Measurements from ENCODE around the gene RC3H2. TPM values are rescaled to one million over a fixed set of nuclear protein-coding genes. Genes with fewer than 3 reads are reported as not detected.
"Not testable (repeated sequence)": the region's sequence is repeated elsewhere in the genome, so short reads cannot be mapped to it uniquely, and the experiment has no call there.

RC3H2 gene
- total RNA-seq, 1 donor from 2014 or later, result 67.9 TPM

DNA sequence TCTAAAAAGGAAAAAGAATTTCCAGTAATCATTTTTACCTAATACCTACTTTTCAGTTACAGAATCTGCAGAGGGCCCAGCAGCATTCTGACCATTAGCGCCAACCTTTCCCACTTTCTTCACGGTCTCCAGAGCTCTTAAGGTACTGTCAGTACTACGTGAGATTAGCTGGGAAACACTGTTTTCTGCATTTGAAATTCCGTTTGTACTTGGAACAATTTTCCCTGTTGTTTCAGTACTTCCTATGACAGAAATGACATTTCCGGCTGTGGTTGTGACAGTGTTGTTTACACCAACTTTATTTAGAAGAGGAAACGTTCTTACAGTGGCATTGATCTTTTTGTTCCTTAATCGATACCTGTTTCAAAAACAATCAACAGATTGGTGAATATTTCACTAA, 39.9 kb downstream of the RC3H2 start:
- H3K27ac Mint-ChIP-seq, result no peak overlapping the region
- peaks cover 46% of the 10 kb centered on the region for H3K36me3 Mint-ChIP-seq
- H3K9me3 Mint-ChIP-seq, result peaks cover 5% of the 10 kb centered on the region
- no peaks in the 10 kb centered on the region for H3K4me1 Mint-ChIP-seq
- H3K4me3 Mint-ChIP-seq, result no peak overlapping the region
- TF ChIP-seq, protein P1, sequence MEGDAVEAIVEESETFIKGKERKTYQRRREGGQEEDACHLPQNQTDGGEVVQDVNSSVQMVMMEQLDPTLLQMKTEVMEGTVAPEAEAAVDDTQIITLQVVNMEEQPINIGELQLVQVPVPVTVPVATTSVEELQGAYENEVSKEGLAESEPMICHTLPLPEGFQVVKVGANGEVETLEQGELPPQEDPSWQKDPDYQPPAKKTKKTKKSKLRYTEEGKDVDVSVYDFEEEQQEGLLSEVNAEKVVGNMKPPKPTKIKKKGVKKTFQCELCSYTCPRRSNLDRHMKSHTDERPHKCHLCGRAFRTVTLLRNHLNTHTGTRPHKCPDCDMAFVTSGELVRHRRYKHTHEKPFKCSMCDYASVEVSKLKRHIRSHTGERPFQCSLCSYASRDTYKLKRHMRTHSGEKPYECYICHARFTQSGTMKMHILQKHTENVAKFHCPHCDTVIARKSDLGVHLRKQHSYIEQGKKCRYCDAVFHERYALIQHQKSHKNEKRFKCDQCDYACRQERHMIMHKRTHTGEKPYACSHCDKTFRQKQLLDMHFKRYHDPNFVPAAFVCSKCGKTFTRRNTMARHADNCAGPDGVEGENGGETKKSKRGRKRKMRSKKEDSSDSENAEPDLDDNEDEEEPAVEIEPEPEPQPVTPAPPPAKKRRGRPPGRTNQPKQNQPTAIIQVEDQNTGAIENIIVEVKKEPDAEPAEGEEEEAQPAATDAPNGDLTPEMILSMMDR (IDR thresholded peaks at IDR 0.05; ENCODE audit: unreplicated experiment), result no peak
- H3K27me3 Mint-ChIP-seq (ENCODE audit: low read depth), result no peaks in the 10 kb centered on the region
- no peak for DNase-seq (ENCODE audit: low spot score in 2 of 2, unreplicated experiment in 2 of 2)

DNA sequence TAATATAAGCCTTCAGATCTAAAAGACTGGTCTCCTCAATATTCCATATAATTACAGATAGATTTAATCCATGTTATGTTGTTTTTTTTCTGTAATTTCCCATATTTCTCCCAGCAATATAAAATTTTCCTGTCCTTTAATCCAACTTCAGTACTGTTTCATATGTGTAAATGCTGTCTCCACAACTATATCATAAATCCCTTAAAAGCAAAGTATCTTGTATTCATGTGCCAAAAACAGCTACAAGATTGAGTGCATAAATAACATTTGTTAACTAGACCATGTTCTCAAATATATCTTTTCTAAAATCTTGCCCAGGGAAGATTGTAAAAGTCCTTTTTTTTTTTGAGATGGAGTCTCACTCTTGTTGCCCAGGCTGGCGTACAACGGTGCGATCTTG, 41.8 kb downstream of the RC3H2 start:
- DNase-seq (ENCODE audit: low spot score in 2 of 2, unreplicated experiment in 2 of 2), result no peak
- TF ChIP-seq, protein P1 (IDR thresholded peaks at IDR 0.05; ENCODE audit: unreplicated experiment), result no peak
- H3K9me3 Mint-ChIP-seq, result peaks cover 13% of the 10 kb centered on the region
- H3K4me3 Mint-ChIP-seq, result no peak overlapping the region
- no peaks in the 10 kb centered on the region for H3K27me3 Mint-ChIP-seq (ENCODE audit: low read depth)
- peaks cover 51% of the 10 kb centered on the region for H3K36me3 Mint-ChIP-seq
- H3K27ac Mint-ChIP-seq, result no peak overlapping the region
- no peaks in the 10 kb centered on the region for H3K4me1 Mint-ChIP-seq

DNA sequence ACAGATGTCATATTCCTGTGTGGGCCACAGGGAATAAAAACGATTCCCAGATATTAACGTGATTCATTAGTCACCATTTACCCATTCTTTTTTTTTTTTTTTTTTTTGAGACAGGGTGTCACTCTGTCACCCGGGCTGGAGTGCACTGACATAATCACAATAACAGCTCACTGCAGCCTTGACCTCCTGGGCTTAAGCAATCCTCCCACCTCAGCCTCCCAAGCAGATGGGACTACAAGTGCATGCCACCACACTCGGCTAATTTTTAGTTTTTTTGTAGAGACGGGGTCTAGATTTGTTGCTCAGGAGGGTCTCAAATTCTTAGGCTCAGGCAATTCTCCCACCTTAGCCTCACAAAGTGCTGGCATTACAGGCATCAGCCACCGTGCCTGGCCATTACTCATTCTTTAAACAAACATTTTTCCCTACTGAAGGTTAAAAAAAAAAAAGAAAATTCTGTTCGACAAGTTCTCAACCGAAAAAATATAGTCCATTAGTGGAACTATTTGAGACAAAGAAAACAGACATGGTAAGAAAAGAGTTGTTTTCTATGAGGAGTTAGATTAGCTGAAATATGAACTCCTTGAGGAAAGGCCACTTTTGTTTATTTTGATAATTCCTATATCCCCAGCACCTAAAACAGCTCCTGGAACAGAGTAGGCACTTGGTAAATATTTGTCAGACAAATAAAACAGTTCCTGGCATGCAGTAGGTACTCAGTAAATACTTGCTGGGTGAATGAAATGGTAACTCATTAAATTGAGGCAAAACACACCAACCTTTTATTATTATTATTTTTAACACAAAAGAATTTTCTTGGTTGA, 44.6 kb downstream of the RC3H2 start:
- no peak for DNase-seq (ENCODE audit: low spot score in 2 of 2, unreplicated experiment in 2 of 2)
- H3K4me3 Mint-ChIP-seq, result no peak overlapping the region
- TF ChIP-seq, protein P1 (IDR thresholded peaks at IDR 0.05; ENCODE audit: unreplicated experiment), result no peak
- no peaks in the 10 kb centered on the region for H3K27me3 Mint-ChIP-seq (ENCODE audit: low read depth)
- H3K4me1 Mint-ChIP-seq, result no peaks in the 10 kb centered on the region
- H3K36me3 Mint-ChIP-seq, result peaks cover 60% of the 10 kb centered on the region
- peaks cover 13% of the 10 kb centered on the region for H3K9me3 Mint-ChIP-seq
- no peak overlapping the region for H3K27ac Mint-ChIP-seq

DNA sequence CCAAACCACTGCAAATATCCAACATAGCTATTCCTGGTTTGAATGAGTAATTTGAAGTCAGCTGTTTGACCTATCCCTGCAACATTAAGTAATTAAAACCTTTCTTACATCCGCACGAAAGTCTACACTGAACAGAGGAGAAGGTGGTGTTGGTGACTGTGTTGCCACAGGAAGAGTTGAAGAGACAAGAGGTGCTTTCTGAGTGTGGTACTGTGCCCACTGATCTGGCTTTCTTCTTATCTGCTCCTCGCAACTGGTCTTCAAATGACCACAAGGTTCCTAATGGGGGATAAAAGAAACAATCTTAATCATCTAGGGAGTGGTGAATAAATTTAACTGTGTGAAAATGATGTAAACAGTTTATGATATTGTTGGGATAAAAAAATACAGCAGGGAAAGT, 47.3 kb downstream of the RC3H2 start:
- H3K4me3 Mint-ChIP-seq, result no peak overlapping the region
- H3K36me3 Mint-ChIP-seq, result peaks cover 59% of the 10 kb centered on the region

DNA sequence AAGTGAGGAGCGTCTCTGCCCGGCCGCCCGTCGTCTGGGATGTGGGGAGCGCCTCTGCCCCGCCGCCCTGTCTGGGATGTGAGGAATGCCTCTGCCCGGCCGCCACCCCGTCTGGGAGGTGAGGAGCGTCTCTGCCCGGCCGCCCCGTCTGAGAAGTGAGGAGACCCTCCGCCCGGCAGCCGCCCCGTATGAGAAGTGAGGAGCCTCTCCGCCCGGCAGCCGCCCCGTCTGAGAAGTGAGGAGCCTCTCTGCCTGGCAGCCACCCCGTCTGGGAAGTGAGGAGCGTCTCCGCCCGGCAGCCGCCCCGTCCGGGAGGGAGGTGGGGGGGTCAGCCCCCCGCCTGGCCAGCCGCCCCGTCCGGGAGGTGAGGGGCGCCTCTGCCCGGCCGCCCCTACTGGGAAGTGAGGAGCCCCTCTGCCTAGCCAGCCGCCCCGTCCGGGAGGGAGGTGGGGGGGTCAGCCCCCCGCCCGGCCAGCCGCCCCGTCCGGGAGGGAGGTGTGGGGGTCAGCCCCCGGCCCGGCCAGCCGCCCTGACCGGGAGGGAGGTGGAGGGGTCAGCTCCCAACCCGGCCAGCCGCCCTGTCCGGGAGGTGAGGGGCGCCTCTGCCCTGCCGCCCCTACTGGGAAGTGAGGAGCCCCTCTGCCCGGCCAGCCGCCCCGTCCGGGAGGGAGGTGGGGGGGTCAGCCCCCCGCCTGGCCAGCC, 52.9 kb downstream of the RC3H2 start:
- not testable (repeated sequence) for H3K27ac Mint-ChIP-seq

More for the DNA sequence above, 47.3 kb downstream of the RC3H2 start:
- TF ChIP-seq, protein P1 (IDR thresholded peaks at IDR 0.05; ENCODE audit: unreplicated experiment), result no peak
- no peak for DNase-seq (ENCODE audit: low spot score in 2 of 2, unreplicated experiment in 2 of 2)
- Mint-ChIP-seq H3K9me3 (peaks cover 13% of the 10 kb centered on the region), H3K27me3 (ENCODE audit: low read depth) (no peaks in the 10 kb centered on the region), H3K27ac (no peak overlapping the region), H3K4me1 (no peaks in the 10 kb centered on the region)

More for the DNA sequence above, 52.9 kb downstream of the RC3H2 start:
- H3K27me3 Mint-ChIP-seq (ENCODE audit: low read depth); DNase-seq (ENCODE audit: low spot score in 2 of 2, unreplicated experiment in 2 of 2); H3K4me1 Mint-ChIP-seq; H3K9me3 Mint-ChIP-seq; H3K4me3 Mint-ChIP-seq: not testable (repeated sequence)
- peaks cover 47% of the 10 kb centered on the region for H3K36me3 Mint-ChIP-seq
